ENCODE results near the gene TEX53.

GRCh38 chr9:114674798-114675540, 17.4 kb upstream of the TEX53 start:
- TF ChIP-seq CTCF (IDR thresholded peaks at IDR 0.05) (no peak), POLR2A (IDR thresholded peaks at IDR 0.05) (no peak)
